Head of caudate nucleus (tissue), 42 donors: ENCODE measurements around the gene ZSWIM4.

Source experiments
- DNase-seq, 42 donors: peaks; one replicate each; pipeline versions ENCODE4 v3.0.0 to v3.0.0-alpha.2; 2020 to 2021; ENCODE audit warnings: mixed read lengths in 7 of 42
- intact Hi-C: fragments of 100-400 bp; cut with DNase I; formaldehyde crosslinking; loops from one replicate; pipeline ENCODE4 v1.15.0; 2022

The ZSWIM4 gene

GRCh38 chr19:13830114-13830740 is 35.0 kb downstream of the ZSWIM4 start:
- DNase-seq, result no peak
- intact Hi-C loops, result no loop called here

- DNase-seq, result no peak
- intact Hi-C loops, result no loop called here
Observed at GRCh38 chr19:13830741-13831536, 35.7 kb downstream of the ZSWIM4 start.

DNA sequence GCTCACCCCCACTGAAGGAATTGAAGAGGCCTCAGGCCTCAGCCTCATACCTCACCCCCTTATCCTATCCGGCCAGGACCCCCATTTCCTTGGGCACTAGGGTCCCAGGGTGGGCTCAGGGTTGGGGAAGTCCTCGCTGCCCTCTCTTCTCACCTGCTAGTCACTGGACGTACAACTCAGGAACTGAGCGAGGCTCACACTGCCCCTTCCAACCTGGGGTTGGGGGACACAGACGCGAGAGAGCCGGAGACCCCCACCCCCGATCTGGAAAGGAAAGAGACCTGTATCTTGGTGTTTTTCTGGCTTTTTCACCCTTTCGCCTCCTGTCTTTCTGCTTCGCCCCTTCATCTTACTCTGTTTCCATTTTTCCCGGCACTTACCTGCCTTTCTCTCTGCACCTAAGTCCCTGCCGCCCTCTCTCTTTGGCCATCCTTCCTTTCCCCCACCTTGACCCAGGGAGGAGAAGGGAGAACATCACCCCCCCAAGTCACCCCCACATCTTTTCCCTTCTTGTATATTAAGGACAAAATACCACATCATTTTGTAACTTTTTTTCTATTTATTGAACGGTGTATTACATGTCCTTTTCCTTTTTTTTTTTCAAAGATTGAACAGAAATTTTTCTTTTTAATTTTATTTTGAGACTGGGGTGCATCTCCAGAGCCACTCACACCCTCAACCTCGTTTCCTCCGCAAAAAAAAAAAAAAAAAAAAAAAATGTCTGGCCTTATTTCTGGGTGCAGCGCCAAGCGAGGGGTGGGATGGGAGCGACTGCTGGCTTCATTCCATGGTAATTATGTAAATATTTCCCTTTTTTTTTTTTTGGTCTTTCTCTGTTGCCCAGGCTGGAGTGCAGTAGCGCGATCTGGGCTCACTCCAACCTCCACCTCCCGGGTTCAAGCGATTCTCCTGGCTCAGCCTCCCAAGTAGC is 36.6 kb downstream of the ZSWIM4 start:
- DNase-seq, result no peak
- intact Hi-C loops, result no loop called here

DNA sequence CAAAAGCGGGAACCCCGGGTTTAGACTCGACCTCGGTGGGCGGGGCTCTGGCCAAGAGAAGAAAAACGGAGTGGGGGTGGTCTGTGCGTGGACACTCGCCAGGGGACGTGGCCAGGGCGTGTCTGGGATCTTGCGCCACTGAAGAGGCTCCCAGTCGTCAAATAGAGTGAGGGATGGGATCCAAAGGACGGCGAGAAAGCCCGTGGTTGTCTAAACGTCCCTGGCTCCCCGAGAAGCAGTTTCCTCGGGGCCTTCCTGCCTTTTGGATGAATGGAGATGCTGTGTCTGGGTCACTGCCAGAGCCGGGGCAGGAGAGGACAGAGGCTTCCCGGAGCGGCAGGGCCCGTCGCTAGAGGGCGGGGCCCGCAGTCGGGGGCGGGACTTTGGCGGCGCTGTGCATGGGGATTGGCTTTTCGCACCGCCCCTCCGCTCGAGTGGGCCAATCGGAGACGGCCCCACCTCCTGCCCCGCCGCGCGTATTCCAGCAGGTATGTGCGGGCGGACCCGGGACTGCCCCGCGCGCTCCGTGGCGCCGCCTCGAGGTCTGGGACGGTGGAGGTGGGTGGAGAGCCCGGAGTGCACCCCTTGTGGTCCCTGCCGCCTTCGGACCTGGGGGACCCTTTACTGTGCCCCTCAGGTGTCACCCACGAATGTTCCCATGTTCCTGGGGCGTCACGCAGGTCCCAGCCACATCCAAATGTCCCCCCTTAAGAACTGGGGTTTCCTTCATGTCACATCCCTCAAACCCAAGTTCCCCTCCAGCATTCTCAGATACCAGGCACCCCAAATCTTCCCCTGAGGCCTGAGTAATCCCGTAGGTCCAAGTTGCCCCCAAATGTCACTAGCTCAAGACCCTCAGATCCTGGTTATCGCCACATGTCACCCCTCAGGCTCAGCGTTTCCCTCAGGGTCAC is 38.3 kb downstream of the ZSWIM4 start:
- DNase-seq, result peak; percentile 82 to 97 (median 93)
- intact Hi-C loops, result no loop called here

DNA sequence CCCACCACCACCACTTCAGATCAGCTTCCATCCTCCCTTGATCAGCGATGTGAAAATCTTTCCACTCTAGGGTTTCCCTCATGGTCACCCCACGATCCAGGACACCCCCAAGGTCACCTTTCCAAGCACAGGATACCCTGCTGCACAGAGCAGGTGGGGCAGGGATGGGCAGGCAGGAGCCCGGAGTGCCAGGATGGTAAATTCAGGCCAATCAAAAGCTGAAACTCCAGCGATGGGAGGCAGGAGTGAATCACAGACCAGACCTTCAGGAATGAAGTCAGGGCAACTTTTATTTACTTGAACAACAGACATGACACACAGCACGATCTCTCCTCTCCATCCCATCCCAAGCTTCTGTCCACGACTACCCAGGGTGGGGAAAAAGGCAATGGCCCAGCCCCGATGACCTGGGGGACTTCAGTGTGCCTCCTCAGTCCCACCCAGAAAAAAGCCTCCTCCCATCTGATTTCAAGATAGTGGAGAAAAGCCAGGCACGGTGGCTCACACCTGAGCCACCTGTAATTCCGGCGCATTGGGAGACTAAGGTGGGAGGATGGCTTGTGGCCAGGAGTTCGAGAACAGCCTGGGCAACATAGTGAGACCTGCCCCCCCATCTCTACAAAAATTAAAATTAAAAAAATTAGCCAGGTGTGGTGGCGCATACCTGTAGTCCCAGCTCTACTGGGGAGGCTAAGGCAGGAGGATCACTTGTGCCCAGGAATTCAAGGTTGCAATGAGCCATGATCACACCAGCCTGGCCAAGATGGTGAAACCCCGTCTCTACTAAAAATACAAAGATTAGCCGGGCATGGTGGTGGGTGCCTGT is 39.2 kb downstream of the ZSWIM4 start:
- intact Hi-C loops, result no loop called here
- no peak for DNase-seq

DNA sequence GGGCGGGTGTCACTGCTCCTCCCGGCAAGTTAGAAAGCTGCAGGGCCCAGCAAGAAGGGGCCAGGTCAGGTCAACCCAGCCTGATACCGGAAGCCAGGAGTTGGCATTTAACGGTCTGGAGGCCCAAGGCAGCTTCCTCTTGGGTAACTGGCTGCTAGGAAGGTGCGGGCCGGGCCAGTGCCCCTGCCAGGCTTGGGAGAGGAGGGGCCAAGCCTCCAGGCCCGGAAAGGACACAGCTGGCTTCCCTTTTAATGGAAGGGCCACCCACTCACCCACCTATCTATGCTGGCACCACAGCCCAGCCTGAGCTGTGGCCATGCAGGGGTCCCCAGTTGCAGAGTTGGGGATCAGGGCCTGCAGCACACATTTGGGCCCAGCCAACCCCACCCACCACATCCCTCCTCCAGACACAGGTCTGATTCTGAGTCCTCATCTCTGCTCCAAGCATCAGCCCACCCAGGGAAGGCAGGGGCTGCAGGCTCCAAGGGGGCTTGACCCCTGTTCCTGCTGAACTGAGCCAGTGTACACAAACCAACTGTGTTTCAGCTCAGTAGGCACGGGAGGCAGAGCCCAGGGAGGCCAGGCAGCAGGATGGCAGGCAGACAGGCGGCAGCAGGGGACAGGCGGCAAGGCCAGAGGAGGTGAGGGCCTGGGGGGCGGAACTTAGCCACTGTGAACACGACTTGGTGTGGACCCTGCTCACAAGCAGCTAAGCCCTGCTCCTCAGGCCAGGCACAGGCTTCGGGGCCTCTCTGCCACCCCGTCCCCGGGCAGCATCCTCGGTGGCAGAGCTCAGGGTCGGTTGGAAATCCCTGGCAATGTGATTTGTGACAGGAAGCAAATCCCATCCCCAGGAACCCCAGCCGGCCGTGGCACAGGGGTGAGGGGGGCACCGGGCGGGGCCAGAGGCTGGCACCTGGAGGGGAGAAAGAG is 40.8 kb downstream of the ZSWIM4 start:
- intact Hi-C loops, result no loop called here

DNA sequence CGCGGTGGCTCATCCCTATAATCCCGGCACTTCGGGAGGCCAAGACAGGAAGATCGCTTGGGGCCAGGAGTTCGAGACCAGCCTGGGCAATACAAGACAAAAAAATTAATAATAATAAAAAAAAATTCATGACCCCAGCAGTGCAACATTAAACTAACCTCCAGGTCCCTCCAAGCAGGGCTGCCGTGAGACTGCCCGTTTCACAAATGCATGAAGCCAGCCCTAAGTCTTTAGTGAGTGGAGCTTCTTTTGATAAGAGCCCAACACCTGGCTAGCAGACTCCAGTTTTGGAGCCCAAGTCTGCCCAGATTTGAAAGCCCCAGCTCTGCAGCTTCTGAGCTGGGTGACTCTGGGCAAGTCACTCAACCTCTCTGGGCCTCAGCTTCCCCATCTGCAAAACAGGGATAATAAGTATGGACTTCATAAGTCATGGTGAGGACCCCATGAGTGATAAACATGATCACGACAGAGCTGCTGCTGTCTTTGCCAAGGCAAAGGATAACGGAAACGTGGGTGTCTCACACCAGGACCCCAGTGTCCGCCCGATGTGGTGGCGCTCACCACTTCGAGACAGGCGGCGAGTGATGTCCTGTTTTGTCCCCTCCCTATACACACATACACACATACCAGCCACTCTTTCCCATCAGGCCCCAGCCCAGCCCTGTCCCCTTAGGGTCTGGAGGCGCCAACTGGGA is 43.3 kb downstream of the ZSWIM4 start:
- no peak for DNase-seq
- intact Hi-C loops, result no loop called here

More for the DNA sequence above, 40.8 kb downstream of the ZSWIM4 start:
- peak in 2 of 42 donors; percentile 40 to 47 for DNase-seq

DNA sequence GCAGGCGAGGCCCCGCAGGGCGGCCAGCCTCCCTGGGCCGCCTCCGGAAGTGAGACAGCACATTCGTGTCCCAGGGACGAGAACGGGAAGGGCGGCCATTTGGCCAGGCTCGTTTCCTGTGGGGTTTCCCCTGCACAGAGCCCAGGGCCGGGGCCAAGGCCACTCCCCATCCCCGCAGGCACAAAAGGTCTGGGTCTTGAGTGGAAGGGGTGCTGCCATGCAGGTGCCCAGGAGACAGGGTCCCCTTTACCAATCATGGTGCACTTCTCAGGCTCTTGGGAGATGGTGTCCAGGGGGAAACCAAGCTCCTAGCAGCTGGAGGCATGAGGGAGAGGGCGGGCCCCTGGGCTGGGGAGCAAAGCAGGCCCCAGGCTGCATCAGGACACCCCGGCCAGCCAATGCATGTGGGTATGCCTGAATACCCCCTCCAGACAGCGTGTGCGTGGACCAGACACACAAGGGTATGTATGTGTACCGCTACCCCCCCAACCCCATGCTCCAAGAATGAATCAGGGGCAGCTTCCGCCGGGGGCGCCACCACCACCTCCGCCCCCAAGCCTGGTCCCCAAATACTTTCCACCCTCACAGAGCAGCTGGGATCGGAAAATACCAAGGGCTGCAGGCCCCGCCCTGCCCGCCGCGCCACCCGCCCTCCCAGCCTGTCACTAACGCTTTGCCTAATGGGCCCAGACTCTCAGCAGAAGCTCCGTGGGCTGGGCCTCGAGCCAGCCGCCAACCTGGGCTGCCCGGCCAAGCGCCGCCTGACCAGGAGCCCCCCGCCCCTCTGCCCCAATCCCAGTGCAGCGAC is 44.1 kb downstream of the ZSWIM4 start:
- peak in 25 of 42 donors; percentile 28 to 75 (median 53) for DNase-seq
- intact Hi-C loops, result no loop called here

GRCh38 chr19:13839938-13840304 is 44.7 kb downstream of the ZSWIM4 start:
- peak in 1 of 42 donors; percentile 56 for DNase-seq
- intact Hi-C loops, result no loop called here

DNA sequence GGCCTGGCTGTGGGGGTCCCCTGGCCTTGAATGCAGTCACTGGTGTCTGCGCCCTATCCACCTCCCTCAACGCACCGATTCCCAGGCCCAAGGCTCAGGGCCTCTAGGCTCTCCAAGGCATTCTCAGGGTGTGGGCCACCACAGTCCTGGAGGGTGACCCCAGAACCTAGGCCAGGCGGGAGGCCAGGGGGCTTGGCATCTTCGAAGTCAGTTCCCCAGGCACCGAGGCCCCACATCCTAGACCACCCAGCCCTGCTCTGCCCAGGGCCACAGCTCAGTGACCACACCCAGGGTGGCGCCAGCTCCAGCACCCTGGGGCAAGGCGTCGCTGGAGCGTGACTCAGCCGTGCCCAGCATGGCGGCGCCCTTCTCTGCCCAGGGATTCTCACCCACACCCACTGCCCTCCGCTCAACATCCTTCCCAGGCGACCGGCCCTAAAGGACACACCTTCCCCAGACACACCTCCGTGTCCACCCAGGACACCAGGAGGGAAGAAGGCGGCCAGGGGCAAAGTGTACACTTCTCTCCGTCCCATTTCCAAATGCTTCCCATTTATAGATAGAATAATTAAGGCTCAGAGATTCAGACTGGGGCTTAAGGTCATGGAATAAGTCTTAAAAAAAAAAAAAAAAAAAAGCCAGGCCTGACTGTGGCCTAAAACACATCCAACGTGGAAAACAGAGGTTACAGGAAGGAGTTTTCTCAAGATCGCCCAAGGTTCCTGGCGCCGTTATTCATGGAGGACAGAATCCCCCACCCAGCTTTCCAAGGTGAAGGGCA is 45.3 kb downstream of the ZSWIM4 start:
- DNase-seq, result no peak
- intact Hi-C loops, result no loop called here

DNA sequence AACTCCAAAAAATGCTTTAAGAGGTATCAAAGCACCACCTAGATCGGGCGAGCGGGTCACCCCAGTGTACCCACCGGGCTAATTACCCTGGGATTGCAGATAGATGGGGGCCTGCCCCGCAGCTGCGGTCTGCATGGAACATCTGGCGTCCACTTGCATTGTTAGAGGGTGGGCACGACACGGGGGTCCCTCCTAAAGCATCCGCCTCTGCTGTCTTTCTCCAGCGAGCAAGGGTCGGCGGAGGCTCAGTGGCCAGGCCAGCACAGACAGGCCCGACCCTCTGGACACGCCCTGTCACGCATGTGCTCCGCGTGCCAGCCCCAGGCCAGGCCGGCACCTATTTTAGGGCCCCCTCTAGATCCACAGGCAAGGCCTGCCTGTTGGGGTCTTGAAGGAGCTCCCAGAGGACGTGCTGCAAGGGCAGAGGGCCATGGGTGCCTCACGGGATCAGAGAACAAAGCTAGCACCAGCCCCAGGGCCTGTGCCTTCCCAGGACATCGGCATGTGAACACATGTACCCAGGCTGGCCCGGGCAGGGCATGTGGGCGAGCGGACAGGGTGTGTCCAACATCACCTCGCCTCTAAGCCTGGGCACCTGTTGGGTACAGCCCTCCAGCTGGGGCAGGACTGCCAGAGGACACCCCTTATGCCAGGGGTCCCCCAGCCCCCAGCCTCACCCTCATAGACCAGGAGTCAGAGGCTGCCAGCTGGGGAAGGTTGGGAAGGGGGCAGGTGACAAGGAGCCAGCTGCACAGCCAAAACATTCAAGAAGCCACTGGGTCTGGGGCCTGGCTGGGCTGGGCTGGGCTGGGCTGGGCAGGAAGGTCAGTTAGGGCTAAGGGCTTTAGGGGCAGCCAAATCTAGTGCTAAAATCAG is 46.1 kb downstream of the ZSWIM4 start:
- intact Hi-C loops, result no loop called here
- no peak for DNase-seq

DNA sequence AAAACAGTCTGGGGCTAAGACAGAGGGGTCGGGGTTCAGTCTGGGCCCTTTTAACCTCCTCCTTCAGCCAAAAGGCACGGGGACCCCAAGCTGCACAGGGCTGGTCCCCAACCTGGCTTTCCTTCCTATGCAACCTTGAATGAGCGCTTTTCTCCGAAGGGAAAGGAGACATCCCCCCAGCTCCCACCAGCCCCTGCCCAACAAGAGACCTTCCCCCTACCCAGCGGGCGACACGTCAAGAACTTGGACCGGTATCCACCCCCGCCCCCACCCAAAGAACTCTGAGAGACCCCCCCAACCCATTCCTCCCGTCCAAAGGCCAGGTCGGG is 46.7 kb downstream of the ZSWIM4 start:
- intact Hi-C loops, result no loop called here
- DNase-seq, result no peak

- DNase-seq, result peak in 38 of 42 donors; percentile 40 to 86 (median 66)
- intact Hi-C loops, result no loop called here
Observed at GRCh38 chr19:13842291-13843103, 47.3 kb downstream of the ZSWIM4 start.
